Bone marrow (tissue), 2 donors: ENCODE data around the gene FOXN3.

Source experiments
- DNase-seq, 2 donors: peaks; one replicate each; lab custom pipeline; 2025; lab: John Stamatoyannopoulos, UW

Gene FOXN3

DNA sequence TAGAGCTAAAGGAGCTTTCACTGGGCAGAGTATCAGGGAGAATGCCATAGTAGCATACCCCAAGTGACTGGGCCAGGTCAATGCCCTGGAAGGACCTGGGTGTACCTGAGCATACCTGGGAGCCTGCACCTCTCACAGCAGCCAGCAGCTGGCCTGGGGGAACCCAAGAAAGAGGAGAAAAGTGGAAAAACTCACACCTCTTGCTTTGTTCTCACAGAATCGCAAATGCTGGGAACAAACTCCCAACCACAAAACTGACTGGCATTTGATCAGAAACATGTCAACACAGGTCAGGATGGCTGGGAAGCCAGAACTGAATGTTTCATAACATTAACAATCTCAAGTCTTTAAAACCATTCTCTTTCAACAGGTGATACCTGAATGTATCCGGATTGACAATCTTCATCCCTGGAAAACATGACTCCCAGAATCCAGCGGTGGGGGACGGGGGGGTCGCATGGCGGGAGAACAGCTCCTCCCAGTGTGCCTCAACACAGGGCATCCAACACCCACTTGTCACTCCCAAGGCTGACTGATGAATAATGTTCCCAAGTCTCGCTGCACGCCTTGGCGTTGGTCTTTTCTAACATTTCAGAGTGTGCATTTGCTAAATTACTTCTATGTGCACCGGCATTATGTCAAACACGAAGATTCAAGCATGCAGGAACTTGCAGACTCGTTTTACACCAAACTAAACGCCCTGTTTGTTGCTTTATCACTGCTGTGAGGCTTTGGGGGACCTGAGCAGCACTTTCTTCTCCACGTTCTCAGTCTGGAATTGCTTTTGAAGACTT is 7.9 kb downstream of the FOXN3 start:
- no peak for DNase-seq

DNA sequence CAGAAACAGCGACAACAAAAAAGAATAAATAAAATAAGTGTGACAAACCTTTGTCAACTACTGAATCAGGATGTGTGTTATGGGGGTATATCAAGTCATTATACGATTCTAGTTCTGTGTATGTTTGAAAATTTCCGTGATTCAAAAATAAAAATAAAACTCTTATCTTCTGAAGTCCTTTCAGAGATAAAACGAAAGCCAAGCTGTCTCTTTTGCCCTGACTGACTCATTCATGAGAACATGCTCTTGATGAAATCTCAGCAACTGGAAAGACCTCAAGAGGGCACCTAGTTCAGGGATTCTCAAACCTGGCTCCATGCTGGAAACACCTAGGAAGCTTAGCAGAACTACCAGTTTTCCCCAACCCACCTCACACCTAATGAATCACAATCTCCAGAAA is 9.2 kb downstream of the FOXN3 start:
- DNase-seq = no peak

DNA sequence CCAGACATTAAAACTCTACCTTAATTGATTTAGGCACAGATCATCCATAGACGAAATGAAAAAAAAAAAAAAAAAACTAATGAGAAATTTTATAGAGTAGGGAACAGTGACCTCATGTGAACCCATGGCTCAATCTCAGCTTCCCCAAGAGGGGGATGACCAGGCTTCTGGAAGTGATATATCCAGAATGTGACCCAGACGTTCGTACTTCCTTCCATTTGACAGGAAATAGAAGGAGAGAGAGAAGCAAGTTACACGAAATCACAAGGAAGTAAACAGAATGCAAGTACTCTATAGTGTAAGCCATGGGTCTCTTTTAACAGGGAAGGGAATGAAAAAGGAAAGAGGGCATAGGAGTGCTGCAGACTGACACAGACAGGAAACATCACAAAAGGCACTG is 10.1 kb downstream of the FOXN3 start:
- no peak for DNase-seq

DNA sequence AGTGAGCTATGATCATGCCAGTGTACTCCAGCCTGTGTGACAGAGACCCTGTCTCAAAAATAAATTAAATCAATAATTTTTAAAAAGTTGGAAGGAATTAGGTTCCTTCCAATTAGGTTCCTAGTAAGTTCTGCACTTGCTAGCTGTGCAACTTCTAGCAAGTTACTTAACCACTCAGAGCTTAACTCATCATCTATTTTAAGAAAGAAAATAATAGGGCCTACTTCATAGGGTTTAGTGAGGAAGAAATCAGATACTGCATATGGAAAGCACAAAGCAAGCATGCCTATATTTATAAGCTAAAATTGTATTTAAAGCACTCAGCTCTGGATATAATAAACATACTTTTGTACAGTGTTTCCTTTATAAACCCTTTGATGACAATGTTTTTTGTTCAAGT is 10.7 kb downstream of the FOXN3 start:
- no peak for DNase-seq

DNA sequence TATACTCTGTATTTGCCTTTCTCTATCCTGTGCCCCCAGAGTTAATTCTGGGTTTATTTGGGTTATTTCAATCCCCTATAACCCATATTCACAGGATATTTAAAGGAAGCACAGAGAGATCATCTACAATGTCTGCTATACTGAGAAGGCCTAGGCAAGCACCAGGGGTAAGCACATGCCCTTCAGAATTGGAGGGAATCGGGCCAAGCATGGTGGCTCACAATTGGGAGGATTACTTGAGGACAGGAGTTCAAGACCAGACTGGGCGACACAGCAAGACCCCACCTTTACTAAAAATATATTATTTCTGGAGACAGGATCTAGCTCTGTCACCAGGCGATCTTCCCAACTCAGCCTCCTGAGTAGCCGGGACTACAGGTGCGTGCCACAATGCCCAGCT is 11.3 kb downstream of the FOXN3 start:
- DNase-seq = no peak

DNA sequence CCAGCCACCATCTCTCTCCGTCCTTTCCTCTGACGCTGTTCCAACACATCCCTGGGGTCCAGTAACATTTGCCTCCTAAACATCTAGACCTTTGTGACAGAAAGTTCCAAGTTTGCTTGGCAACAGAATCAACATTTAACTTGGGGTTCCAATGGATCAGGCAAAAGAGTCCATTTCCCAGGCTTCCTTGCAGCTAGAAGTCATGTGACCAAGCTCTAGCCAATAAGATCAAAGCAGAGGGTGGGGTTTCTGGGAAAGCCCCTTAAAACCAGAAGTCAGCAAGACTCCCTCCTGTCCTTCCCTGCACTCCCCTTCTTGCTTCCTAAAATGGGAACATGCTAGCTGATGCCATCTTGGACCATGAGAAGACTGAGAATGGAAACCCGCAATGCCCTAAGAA is 14.7 kb downstream of the FOXN3 start:
- DNase-seq = no peak

DNA sequence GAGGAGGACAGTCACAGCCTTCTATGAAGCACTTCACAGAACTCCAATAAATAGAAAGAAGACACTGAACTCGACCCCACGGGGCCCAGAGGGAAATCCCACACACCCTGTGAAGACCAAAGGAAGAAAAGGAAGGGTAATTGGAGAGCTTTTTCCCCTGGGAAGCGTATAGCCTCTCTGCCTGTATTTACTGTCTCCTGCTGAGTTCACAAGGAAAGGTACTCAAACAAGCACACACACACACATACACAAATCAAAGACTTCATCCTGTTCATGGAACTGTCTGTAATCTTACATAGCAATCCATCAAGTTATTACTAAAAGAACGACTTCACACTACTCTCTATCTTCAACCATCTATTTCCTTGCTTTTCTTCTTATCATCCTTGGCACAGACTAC is 15.3 kb downstream of the FOXN3 start:
- DNase-seq = no peak

DNA sequence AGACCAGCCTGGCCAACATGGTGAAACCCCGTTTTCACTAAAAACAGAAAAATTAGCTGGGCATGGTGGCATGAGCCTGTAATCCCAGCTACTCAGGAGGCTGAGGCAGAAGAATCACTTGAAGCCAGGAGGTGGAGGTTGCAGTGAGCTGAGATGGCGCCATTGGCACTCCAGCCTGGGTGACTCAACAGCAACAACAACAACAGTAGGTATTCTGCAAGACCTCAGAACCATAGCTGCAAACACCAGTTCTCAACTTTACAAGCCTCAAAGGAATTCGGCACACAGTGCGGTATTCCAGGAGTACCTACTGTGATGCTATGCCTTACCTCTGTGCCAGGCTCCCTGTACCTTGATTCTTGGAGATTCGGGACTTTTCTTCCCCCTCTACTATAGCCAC is 15.8 kb downstream of the FOXN3 start:
- DNase-seq = no peak

DNA sequence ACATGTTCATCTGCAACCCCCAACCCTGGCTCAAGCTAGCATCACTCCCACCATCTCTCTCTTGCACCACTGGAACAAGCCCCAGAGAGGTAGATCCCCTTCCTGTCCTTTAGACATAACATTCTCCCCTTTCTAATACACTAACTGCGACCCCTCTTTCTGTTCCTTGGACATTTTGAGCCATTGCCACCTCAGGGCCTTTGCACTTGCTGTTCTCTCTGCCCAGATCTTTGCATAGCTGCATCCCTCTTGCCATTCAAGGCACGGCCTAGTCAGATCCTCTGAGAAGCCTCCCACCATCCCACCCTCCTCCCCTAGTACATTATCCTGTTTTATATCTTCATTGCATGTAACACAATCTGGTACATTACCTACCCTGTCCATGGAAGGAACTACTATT is 16.5 kb downstream of the FOXN3 start:
- DNase-seq = no peak

DNA sequence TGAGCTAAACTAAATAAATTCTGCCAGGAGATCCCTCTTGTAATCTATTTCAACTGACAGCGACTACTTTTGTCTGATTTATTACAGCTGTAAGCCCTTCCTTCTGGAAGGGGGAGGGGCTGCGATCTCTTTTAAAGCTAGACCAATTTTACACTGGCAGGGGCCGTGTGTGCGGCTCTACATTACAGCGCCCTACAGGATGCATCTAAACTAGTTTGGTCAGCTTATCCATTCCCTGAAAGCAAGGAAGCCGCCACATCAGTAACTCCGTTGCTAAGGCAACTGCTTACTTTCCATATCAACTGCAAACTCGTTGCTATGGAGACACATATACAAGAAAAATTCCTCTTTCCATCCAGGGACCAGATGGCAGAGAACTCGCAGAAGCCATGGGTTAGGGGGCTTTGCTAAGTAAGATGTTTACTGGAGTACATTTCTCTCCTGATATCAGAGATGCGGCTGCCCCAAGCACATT is 17.4 kb downstream of the FOXN3 start:
- no peak for DNase-seq

DNA sequence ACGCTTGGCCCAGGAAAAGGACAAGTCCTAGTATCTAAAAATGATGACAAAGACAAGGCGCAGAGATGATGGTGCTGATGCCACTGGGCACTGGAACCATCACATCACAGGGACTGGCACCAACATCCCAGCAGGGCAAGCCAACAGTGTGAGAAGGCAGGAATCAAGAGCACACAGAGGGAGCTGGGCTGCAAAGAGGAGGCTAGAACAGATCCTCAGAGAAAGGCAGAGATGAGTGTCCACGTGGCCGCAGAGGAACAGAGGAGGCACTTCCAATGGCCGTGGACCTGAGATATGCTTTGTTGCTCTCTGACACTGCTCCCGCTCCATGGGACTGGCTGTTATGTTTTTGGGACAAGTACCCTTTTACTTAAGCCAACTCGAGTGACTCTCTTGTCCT is 17.9 kb downstream of the FOXN3 start:
- no peak for DNase-seq

DNA sequence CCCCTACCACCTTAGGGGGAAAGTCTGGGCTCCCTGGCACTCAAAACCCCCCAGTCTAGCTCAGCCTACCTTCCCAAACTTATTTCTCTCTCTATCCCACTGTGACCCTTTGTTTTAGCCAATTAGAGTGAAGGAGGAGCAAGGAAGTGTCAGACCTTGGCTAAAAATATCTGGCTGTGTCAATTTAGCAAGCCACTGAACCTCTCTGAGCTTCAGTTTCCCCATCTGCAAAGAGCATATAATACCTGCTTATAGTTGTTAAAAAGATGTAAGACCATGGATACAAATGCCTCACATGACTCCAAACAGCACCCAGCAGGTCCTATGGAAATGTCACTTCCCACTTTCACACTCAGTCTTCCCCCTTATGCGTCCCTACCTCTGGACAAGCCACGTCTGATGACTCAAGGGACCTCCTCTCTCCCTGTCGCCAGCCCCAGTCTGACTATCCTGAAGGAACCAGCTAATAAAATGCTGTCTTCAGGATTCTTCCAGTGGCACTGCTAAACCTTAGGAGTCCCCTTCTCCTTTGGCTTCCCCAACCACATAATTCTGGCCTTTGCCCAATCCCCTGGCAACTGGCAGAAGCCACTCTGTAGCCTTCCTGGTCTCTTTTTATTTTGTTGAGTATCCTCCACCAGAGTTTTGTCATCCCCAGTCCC is 19.3 kb downstream of the FOXN3 start:
- no peak for DNase-seq

DNA sequence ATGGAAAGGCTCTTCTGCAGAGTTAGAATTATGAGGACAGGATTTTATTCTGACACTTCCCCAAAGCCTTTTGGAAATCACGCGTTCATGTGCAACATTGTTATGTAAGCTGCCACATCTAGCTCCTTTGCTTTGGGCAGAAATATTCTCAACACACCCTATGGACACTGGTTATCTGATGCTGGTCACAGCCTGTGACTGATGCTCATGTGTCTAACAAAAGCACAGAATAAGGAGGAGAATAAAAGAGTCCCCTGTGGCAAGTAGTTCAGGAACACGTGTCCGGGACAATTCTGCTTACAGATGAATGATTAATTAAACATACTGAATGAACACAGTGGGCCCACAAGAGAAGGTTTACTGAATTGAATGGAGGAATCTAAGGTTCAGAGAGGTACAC is 22.1 kb downstream of the FOXN3 start:
- DNase-seq = no peak

DNA sequence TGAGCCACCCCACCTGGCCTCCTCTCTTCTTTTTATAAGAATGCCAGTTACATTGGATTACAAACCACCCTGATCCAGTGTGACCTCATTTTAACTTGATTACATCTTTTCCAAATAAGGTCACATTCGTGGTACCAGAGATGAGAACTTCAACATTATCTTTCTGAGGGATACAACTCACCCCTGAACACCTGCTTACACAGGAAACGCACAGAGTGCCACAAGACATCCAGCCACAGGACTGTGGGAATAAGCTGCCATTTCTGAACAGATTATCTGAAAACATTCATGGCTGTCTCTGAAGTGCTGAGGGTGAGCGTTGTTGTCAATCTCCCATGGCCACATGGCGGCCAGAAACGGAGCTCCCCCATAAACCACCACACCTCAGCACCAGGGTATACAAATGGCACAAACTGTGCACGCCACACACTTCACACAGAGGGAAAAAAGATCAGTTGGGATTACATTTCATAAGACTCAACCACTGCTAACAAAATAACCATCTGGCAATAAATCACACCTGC is 23.7 kb downstream of the FOXN3 start:
- DNase-seq = no peak

DNA sequence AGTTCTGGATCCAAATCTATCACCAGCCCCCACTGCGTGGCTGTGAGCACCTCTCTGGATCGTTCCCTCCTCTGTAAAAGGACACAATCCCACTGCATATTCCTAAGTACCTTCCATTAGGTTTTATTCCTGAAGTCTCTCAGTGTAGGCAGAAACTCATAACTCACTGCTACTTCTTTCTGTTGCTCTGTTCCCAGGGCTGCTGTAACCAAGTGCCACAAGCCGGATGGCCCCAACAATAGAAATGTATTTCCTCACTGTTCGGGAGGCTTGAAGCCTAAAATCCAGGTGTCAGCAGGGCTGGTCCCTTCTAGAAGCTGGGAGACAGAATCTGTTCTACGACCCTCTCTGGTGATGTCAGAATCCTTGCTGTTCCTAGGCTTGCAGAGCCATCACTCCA is 24.9 kb downstream of the FOXN3 start:
- DNase-seq = no peak

DNA sequence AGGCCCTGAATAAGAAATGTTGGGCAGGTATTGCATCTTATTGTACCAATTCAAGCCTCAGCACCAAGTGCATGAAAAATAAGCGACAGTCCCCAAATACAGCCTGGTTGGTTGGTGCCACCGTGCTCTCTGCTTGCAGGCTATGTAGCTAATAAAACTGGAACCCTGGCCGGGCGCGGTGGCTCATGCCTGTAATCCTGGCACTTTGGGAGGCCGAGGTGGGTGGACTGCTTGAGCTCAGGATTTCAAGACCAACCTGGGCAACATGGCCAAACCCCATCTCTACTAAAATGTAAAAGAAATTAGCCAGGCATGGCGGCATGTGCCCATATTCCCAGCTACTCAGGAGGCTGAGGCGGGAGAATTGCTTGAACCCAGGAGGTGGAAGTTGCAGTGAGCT is 25.5 kb downstream of the FOXN3 start:
- DNase-seq = no peak

DNA sequence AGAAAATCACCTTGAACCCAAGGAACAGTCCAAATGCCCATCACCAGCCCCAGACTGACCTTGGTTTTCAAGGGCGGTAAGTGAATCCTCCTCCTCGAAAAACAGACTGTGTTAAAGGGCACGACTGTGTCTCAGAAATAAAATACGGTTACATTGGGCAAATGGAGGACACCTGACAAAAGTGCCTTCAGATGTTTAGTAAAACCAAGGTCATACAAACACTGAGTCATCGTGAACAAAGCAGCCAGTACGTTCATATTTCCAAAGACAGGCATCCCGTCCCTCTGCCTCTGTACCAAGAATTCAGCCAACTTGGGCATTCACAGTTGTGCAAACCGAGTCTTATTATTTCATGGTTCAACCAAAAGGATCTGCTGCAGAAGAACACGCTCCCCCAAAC is 25.9 kb downstream of the FOXN3 start:
- DNase-seq = no peak

DNA sequence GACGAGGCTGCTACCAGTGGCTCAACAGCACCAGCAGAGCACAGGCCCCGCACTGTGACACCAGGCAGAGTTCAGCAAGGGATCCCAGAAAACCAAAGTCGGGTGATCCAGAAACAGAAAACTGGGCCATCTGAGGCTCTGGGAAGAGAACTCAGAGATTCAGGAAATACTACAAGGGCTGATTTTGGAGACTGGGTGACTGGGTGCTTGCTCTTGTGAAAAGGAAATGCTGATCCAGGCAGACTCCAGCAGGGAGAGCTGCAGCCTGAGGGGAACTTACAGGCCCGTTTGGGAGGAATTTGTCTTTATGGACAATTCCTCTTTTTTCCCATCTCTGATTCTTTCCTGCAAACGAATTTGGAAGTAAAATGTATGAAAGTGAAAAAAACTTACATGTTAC is 28.2 kb downstream of the FOXN3 start:
- DNase-seq = no peak

DNA sequence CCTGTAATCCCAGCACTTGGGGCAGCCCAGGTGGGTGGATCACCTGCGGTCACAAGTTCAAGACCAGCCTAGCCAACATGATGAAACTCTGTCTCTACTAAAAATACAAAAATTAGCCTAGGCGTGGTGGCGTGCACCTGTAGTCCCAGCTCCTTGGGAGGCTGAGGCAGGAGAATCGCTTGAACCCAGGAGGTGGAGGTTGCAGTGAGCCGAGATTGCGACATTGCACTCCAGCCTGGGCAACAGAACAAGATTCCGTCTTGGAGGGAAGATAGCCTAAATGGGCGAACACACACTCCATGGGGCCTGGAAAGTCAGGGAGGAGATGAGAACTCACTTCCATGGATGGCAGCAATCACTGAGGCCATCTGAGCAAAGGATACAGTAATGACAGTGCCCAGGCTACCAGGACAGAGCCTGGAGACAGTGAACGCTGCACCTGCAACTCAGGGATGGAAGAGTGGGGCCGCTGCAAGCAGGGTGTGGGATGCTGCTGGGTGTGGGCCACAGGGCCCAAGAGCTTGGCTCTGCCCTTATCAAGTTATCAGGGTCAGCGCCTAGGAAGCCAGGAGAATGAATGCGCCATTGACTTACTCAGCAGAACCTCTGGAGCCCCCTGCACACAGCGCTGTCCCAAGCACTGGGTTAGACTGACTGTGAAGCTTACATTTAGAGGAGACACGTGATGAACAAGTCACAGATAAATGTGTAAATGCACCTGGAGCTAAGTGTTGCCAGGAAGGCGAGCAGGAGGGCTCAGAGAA is 28.9 kb downstream of the FOXN3 start:
- DNase-seq = no peak

DNA sequence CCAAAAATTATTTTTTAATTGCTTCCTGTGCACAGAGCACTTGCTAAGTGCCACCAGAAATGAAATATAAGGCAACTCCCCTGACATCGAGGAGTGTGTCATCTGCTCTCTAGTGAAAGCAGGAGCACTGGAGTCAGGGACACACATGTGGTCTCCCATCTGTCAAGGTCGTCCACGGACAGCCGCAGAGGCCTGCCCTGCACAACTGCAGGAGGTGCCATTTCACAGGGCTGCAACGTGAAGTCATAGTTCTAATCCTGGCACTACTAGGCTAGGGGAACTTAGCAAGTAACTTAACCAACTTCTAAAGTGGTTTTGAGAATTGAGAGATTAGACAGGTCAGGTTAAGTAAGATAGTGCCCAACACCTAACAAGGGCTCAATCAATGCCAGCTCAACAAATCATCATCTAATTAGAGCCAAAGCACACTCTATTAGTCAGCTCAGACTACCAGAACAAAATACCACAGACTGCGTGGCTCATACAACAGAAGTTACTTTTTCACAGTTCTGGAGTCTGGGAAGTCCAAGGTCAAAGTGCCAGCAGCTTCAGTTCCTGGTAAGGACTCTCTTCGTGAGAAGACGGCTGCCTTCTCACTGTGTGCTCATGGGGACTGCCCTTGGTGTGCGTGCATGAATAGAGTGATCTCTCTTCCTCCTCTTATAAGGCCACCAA is 30.7 kb downstream of the FOXN3 start:
- DNase-seq = no peak

DNA sequence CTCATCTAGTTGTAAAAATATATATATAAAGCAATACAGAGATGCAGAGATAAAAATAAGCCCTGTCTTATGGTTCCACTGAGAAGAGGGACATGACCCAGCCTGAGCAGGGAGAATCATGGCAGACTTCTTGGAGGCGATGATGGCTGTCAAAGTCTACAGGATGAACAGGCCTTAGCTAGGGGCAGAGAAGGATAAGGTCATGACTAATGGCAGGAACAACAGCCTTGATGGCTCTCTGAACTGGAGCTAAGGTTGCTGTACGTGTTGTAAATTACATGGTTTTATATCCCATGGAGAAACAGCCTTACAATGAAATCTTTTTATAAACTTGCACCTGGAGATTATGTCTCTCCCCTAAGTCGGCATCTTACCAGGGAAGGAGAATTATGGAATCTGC is 32.4 kb downstream of the FOXN3 start:
- no peak for DNase-seq

DNA sequence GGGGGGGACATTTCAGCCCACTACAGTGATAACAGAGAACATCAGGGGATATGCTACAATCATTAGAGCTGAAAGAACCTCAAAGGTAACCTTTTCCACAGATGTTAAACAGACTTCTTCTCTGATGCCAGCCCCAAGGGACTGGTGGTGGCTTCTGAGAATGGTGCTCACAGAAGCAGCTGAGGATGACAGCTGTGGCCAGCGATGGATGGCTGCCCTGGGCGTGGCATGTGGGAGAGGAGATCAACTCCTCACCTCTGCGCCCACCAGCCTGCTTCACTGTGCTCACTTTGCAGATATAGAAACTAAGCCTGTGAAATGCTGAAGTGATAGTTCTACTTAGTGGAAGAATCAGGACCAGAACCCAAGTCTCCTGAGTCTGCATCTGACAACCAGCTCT is 33.0 kb downstream of the FOXN3 start:
- DNase-seq = no peak
